Measurements from ENCODE around the gene NFE2. TPM values are rescaled to one million over a fixed set of nuclear protein-coding genes. Genes with fewer than 3 reads are reported as not detected.

The NFE2 gene
- polyA plus RNA-seq (2013, experiment 1 of 2): 1.3 TPM
- polyA plus RNA-seq (2013, experiment 2 of 2): 2.3 TPM

DNA sequence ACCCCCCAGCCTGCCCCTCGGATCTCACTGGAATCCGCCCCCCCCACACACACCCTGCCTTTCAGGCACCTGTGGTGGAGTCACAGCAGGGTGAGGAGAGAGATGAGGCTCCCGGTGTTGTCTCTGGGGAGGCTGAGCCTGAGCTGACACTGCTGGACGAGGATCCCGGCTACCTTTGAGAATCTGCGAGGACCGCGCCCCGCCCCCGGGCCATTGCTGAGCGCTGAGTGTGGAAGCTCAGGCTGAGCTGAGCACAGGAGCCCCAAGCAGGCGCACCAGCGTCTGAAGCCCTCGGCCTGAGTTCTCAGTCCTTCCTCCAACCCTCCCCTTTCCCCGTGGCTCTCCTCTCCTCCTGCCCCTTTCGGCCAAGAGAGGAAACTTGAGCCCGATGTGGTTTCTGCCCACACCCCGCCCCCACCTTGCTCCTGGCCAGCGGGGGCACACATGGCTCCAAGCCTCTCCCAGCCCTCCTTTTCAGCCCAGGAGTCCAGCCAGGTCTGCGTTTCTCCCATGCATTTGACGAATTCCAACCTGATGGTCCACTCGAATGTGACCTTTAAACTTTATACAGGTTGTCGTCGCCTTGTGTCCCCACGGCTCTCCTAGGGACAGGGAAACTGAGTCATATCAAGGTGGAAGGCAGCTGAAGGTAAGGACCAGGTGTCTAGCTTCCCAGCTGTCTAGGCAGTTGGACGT, at the start of gene NFE2:
Gene NFE2, minus strand, starts transcription at position 284 of the 696 bp plus-strand sequence. CDS start 5,767 bp downstream, outside the sequence.
- peak within 1 kb of the TSS; percentile 54 for H3K4me3 ChIP-seq (ENCODE audit: low read length)
- peak within 1 kb of the TSS; percentile 94 for H3K27ac ChIP-seq (ENCODE audit: low read depth, low read length)
- no peaks in the 10 kb centered on the region; the same call in 1 of the 2 replicates for H3K27me3 ChIP-seq (ENCODE audit: insufficient read depth, low read length)
- no peaks in the 10 kb centered on the region for H3K36me3 ChIP-seq (ENCODE audit: insufficient read depth, low read length)
- peak within 1 kb of the TSS; percentile 76 for H3K9ac ChIP-seq (ENCODE audit: low read depth, low read length)
- 2% methylated on average over 24 of the region's 26 CpGs for WGBS
- no peaks in the 10 kb centered on the region for H3K9me3 ChIP-seq (ENCODE audit: insufficient read depth, low read depth, low read length)
- peaks cover 44% of the 10 kb centered on the region for H3K4me1 ChIP-seq (ENCODE audit: insufficient read depth, low read length)

DNA sequence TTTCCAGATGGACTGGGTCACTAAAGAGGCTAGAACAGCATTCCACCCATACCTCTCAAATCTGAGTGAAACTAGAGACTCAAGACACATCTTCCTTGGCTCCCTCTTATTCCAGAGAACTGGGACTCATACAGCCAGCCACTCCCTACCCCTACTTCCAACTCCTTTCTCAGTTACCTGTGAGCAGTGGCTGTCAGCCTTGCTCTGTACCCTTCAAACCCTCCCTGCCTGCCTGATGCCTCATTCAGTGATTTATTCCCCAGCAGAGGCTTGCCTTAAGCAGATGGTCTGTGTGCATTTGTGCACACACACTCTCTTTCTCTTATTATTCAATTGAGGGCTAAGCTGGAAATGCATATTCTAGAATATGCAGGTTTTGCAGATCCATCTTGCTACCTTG, 48.9 kb upstream of the NFE2 start:
- peaks cover 8% of the 10 kb centered on the region; the same call in 1 of the 2 replicates for H3K27me3 ChIP-seq (ENCODE audit: insufficient read depth, low read length)
- H3K4me1 ChIP-seq (ENCODE audit: insufficient read depth, low read length): peaks cover 40% of the 10 kb centered on the region
- H3K9me3 ChIP-seq (ENCODE audit: insufficient read depth, low read depth, low read length): no peaks in the 10 kb centered on the region
- no peak overlapping the region for H3K9ac ChIP-seq (ENCODE audit: low read depth, low read length)
- no peak overlapping the region for H3K4me3 ChIP-seq (ENCODE audit: low read length)
- peaks cover 42% of the 10 kb centered on the region for H3K36me3 ChIP-seq (ENCODE audit: insufficient read depth, low read length)
- H3K27ac ChIP-seq (ENCODE audit: low read depth, low read length): no peak overlapping the region

DNA sequence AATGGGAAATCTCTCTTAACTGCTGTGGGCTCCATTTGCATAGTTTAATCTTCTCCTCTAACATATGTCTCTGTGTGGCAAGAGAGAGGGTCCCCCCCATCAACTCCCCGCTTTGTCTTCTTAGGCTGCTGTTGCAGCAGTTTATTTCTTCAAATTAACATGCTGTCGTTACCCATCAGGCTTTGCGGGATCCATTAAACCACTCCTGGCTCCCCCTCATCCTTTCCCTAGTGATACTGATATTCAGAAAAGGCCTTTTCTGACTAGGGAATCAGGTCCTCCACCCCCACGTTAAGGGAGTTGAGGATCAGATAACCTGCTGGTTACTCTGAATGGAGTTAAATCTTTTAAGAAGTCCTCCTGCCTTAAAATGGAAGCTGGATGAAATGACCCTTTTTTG, 48.2 kb upstream of the NFE2 start:
- H3K36me3 ChIP-seq (ENCODE audit: insufficient read depth, low read length): peaks cover 42% of the 10 kb centered on the region
- 87% methylated on average over 4 of the region's 4 CpGs for WGBS
- H3K9ac ChIP-seq (ENCODE audit: low read depth, low read length): no peak overlapping the region
- H3K4me1 ChIP-seq (ENCODE audit: insufficient read depth, low read length): peaks cover 39% of the 10 kb centered on the region
- peaks cover 8% of the 10 kb centered on the region; the same call in 1 of the 2 replicates for H3K27me3 ChIP-seq (ENCODE audit: insufficient read depth, low read length)
- no peak overlapping the region for H3K4me3 ChIP-seq (ENCODE audit: low read length)
- H3K9me3 ChIP-seq (ENCODE audit: insufficient read depth, low read depth, low read length): no peaks in the 10 kb centered on the region
- H3K27ac ChIP-seq (ENCODE audit: low read depth, low read length): no peak overlapping the region

DNA sequence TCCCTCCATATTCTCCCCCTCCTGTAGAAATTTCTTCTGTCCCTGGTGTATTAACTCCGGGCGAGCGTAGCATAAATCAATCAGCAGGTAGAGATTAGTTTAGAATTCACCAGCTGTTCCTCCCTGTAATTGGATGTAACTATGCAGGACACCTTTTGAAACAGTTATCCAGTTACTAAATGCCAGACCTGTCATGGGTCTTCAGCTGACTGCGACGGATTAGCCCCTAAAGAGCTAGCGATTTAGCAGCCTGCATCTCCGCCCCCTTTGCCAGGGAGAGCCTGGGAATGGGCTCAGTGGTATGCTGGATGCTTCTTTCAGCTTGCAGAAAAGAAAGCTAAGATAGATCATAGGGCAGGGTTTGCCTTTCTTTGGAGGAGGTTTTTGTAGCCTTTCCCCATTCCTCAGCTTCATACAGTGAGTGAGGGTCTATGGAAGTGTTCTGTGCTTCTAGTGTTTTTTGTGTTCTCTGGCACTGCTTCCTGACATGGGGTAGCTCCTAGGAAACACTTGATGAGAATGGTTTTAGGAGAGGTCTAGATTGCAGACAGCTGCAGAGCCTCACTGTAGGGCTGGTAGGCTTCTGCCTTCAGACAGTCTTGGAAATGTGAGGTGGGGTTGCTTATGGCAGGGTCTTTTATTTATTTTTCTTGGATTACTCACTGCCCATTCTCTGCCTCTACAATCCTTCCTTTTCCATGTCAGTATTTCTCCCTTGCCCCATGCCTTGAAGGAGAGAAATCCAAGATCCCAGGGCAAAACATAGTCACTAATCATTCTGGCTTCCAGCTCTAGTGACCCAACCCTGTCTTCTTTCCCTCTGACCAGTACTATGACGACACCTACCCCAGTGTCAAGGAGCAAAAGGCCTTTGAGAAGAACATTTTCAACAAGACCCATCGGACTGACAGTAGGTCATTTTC, 40.8 kb upstream of the NFE2 start:
- Histone ChIP-seq H3K36me3 (ENCODE audit: insufficient read depth, low read length) (peaks cover 44% of the 10 kb centered on the region), H3K9me3 (ENCODE audit: insufficient read depth, low read depth, low read length) (no peaks in the 10 kb centered on the region), H3K27me3 (ENCODE audit: insufficient read depth, low read length) (no peaks in the 10 kb centered on the region), H3K9ac (ENCODE audit: low read depth, low read length) (no peak overlapping the region), H3K27ac (ENCODE audit: low read depth, low read length) (no peak overlapping the region), H3K4me3 (ENCODE audit: low read length) (no peak overlapping the region), H3K4me1 (ENCODE audit: insufficient read depth, low read length) (peaks cover 3% of the 10 kb centered on the region; the same call in 1 of the 2 replicates)
- 88% methylated on average over 9 of the region's 9 CpGs for WGBS

DNA sequence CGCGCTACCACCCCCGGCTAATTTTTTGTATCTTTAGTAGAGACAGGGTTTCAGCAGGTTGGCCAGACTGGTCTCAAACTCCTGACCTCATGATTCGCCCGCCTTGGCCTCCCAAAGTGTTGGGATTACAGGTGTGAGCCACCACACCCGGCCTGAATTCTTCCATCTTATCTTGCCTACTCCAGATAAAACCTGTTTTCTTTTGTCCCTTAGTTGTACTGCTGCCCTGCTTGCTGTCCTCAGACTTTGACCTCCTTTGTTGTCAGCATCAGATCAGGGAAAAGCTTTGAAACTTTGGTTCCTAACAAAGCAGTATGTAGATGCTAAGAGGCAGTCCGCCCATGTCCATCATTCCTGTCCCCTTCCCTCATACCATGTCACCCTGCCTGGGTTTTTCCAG, 40.0 kb upstream of the NFE2 start:
- Histone ChIP-seq H3K4me3 (ENCODE audit: low read length) (no peak overlapping the region), H3K9me3 (ENCODE audit: insufficient read depth, low read depth, low read length) (no peaks in the 10 kb centered on the region), H3K27ac (ENCODE audit: low read depth, low read length) (no peak overlapping the region), H3K27me3 (ENCODE audit: insufficient read depth, low read length) (no peaks in the 10 kb centered on the region), H3K36me3 (ENCODE audit: insufficient read depth, low read length) (peaks cover 44% of the 10 kb centered on the region), H3K9ac (ENCODE audit: low read depth, low read length) (no peak overlapping the region), H3K4me1 (ENCODE audit: insufficient read depth, low read length) (peaks cover 3% of the 10 kb centered on the region; the same call in 1 of the 2 replicates)
- WGBS: 94% methylated on average over 7 of the region's 7 CpGs

DNA sequence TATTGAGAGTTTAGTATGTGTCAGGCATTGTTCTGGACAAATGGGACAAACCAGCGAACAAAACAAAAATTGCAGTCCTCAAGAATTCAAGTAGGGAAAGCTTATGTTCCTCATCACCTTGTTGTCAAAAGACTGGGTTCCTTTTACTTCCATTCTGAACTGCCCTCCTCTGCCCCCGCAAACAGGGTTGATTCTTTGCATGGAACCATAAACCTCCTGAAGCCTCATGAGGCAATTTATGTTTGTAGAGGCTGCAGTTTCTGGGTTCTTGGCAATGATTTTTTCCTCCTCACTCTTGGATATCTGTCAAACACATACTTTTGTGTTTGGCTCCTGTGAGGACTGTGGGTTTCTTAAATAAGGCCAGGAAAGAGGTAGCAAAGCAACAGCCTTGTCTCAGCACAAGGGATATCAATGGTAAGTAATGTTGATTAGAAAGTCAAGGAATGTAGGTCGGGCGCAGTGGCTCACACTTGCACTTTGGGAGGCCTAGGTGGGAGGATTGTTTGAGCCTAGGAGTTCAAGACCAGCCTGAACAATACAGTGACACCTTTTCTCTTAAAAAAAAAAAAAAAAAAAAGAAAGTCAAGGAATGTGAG, 38.0 kb upstream of the NFE2 start:
- H3K36me3 ChIP-seq (ENCODE audit: insufficient read depth, low read length): peaks cover 31% of the 10 kb centered on the region
- WGBS: 86% methylated on average over 4 of the region's 4 CpGs
- H3K9ac ChIP-seq (ENCODE audit: low read depth, low read length): no peak overlapping the region
- no peaks in the 10 kb centered on the region for H3K9me3 ChIP-seq (ENCODE audit: insufficient read depth, low read depth, low read length)
- peaks cover 3% of the 10 kb centered on the region; the same call in 1 of the 2 replicates for H3K4me1 ChIP-seq (ENCODE audit: insufficient read depth, low read length)
- no peak overlapping the region for H3K27ac ChIP-seq (ENCODE audit: low read depth, low read length)
- no peaks in the 10 kb centered on the region for H3K27me3 ChIP-seq (ENCODE audit: insufficient read depth, low read length)
- H3K4me3 ChIP-seq (ENCODE audit: low read length): no peak overlapping the region

DNA sequence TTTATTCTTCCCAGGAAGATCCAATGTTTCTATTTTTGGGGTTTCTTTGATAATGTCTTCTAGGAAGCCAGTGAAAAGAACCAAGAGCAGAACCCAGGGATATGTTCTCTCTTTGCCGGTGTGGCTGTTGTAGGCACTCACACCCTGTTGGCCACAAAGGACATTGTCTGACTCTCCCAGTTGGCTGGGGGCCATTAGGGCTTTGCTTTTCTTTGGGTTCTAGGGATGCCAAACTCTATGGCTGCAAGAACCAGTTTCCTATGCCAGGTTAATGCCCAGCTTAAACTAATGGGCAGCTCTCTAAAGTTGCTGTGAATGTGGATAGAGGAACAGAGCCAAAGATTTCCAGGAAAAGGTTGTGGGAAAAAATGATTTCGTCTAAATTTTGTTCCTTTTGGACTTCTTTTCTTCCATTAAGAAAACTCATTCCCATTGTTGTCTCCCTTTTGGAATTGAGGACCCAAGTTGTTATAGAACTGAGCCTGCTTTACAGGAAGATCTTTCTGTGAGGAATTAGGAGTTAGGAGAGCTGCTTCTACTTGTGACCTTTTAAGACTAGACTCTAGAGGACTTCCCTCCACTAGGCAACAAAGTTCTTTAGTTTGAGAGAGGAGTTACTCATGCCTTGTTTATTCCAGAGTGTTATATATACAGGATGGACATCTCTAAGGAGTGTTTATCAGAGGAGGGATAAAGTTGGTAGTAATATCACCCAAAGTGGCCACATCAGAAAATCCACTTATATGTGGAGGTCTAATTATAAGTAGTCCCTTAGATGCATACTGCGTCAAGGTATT, 37.2 kb upstream of the NFE2 start:
- 91% methylated on average over 1 of the region's 3 CpGs for WGBS
- H3K27ac ChIP-seq (ENCODE audit: low read depth, low read length): no peak overlapping the region
- H3K4me3 ChIP-seq (ENCODE audit: low read length): no peak overlapping the region
- H3K36me3 ChIP-seq (ENCODE audit: insufficient read depth, low read length): peaks cover 23% of the 10 kb centered on the region
- H3K27me3 ChIP-seq (ENCODE audit: insufficient read depth, low read length): no peaks in the 10 kb centered on the region
- H3K9ac ChIP-seq (ENCODE audit: low read depth, low read length): no peak overlapping the region
- no peaks in the 10 kb centered on the region for H3K9me3 ChIP-seq (ENCODE audit: insufficient read depth, low read depth, low read length)
- peaks cover 3% of the 10 kb centered on the region; the same call in 1 of the 2 replicates for H3K4me1 ChIP-seq (ENCODE audit: insufficient read depth, low read length)

DNA sequence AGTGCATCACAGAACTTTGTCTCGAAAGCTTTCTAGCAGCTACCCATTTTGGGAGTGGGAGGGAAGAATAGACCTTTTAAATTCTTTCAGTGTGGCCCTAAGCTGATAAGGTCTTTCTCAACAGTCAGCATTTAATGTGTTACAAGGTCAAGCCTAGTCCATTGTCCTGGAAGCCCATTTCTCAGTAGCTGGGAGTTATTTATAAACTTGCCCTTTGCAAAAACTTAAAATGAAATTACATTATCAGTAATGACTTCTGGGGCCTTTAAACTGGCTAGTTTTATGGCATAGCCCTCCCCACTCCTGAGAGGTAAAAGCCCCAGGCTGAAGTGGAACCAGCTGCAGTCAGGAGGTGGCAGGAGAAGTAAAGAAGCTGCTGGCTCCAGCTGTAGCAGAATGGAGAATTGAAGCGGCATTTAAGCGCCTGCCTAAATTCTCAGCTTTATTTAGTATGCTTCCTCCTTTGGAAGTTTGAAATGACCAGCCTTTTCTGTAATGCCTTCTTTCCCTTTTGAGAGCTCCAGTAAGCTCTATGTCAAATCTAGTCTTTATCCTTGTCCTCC, 36.5 kb upstream of the NFE2 start:
- WGBS: 88% methylated on average over 3 of the region's 3 CpGs
- no peak overlapping the region for H3K4me3 ChIP-seq (ENCODE audit: low read length)
- no peaks in the 10 kb centered on the region for H3K9me3 ChIP-seq (ENCODE audit: insufficient read depth, low read depth, low read length)
- no peak overlapping the region for H3K9ac ChIP-seq (ENCODE audit: low read depth, low read length)
- no peak overlapping the region for H3K27ac ChIP-seq (ENCODE audit: low read depth, low read length)
- H3K4me1 ChIP-seq (ENCODE audit: insufficient read depth, low read length): peaks cover 3% of the 10 kb centered on the region; the same call in 1 of the 2 replicates
- H3K36me3 ChIP-seq (ENCODE audit: insufficient read depth, low read length): peaks cover 17% of the 10 kb centered on the region
- no peaks in the 10 kb centered on the region for H3K27me3 ChIP-seq (ENCODE audit: insufficient read depth, low read length)

DNA sequence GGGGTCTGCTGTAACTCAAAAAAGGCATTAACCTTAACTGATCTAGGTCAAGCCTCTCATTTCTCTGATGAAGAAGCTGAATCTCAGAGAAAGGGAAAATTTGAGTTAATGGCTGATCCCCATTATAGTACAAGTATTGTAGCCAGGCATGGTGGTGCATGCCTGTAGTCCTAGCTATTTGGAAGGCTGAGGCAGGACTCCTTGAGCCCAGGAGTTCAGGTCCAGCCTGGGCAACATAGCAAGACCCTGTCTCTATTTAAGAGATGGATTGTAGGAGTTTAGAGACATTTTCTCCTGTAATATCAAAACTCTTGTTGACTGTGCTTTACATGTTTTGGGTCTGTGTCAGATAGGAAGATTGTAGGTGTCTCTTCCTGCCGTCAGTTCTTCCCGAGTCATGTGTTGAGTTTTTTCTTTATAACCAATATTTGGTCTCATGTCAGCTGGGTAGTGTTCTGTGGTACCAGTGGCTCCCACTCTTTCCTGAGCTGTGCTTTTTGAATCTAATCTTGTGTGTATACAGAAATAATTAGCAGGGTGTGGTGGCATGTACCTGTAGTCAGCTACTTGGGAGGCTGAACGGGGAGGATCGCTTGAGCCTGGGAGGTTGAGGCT, 32.7 kb upstream of the NFE2 start:
- 0 out of 2 replicates have a peak, but pooled peaks cover 2% of the 10 kb centered on the region for H3K36me3 ChIP-seq (ENCODE audit: insufficient read depth, low read length)
- no peak overlapping the region for H3K4me3 ChIP-seq (ENCODE audit: low read length)
- no peaks in the 10 kb centered on the region for H3K9me3 ChIP-seq (ENCODE audit: insufficient read depth, low read depth, low read length)
- no peak overlapping the region for H3K27ac ChIP-seq (ENCODE audit: low read depth, low read length)
- no peaks in the 10 kb centered on the region for H3K27me3 ChIP-seq (ENCODE audit: insufficient read depth, low read length)
- WGBS: 95% methylated on average over 4 of the region's 4 CpGs
- H3K9ac ChIP-seq (ENCODE audit: low read depth, low read length): no peak overlapping the region
- peaks cover 19% of the 10 kb centered on the region for H3K4me1 ChIP-seq (ENCODE audit: insufficient read depth, low read length)

DNA sequence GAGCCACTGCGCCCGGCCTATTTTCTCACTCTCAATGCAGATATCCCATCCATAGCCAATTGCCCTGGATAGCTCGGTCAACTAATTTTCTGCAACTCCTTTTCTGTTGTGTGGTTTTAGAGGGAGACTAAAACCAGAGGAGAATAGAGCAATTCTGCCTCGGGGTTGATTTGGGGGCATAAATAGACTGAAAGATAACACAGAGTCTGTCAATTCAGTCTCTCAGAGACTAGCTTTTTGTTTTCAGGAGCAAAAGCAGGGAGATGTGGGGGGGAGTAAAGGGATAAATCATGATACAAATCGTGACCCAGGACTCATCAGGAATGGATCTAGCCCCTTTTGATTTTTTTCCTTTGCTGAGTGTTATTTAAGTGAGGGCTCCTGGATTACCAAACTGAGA, 30.6 kb upstream of the NFE2 start:
- Histone ChIP-seq H3K4me3 (ENCODE audit: low read length) (no peak overlapping the region), H3K27ac (ENCODE audit: low read depth, low read length) (no peak overlapping the region), H3K4me1 (ENCODE audit: insufficient read depth, low read length) (peaks cover 15% of the 10 kb centered on the region), H3K9ac (ENCODE audit: low read depth, low read length) (no peak overlapping the region), H3K9me3 (ENCODE audit: insufficient read depth, low read depth, low read length) (no peaks in the 10 kb centered on the region), H3K27me3 (ENCODE audit: insufficient read depth, low read length) (no peaks in the 10 kb centered on the region), H3K36me3 (ENCODE audit: insufficient read depth, low read length) (0 out of 2 replicates have a peak, but pooled peaks cover 2% of the 10 kb centered on the region)
- WGBS: 95% methylated on average over 5 of the region's 5 CpGs
